ENCODE results near the gene POLK. TPM values are rescaled to one million over a fixed set of nuclear protein-coding genes. Genes with fewer than 3 reads are reported as not detected.
"Not testable (repeated sequence)": the region's sequence is repeated elsewhere in the genome, so short reads cannot be mapped to it uniquely, and the experiment has no call there.

POLK gene
- total and polyA plus RNA-seq, 2 experiments from 2014 or later = 10.0 to 11.7 TPM

DNA sequence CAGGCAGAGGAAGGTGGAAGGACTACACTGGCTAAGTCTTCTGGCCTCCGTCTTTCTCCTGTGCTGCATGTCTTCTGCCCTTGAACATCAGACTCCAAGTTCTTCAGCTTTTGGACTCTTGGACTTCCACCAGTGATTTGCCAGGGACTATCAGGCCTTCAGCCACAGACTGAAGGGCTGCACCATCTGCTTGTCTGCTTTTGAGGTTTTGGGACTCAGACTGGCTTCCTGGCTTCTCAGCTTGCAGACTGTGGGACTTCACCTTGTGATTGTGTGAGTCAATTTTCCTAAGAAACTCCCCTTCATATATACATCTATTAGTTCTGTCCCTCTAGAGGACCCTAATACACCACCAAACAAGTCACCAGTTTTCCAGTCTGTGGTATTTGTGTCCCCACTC, 89.9 kb downstream of the POLK start:
- no peak for DNase-seq (ENCODE audit: low read depth in 1 of 2, low spot score in 1 of 2)
- Histone ChIP-seq H3K9me3 (ENCODE audit: low read depth) (no peaks in the 10 kb centered on the region), H3K27ac (no peak overlapping the region), H3K36me3 (no peaks in the 10 kb centered on the region), H3K27me3 (peaks cover 64% of the 10 kb centered on the region), H3K4me1 (ENCODE audit: low read depth) (no peaks in the 10 kb centered on the region), H3K4me3 (no peak overlapping the region)
- no peak for TF ChIP-seq CTCF (IDR thresholded peaks at IDR 0.05; ENCODE audit: low read depth, low read length)

DNA sequence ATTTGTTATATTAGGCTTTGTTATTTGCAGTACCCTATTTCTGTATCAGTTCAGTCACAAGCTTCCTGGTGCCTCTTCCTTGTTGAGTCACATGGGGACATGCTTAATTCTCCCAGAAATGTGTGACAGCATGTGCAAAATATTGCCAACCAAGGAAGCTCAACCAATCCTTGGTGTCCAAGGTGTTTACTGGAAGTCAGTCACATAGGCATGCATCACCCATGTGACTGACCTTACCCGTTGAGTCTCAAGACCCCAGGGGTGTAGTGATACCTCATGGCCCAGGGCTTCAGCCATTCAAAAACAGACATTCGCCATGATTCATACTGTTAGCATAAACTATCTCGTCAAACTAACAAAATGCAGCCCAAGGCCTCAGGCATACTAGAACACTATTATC, 90.3 kb downstream of the POLK start:
- no peak for TF ChIP-seq CTCF (IDR thresholded peaks at IDR 0.05; ENCODE audit: low read depth, low read length)
- no peaks in the 10 kb centered on the region for H3K4me1 ChIP-seq (ENCODE audit: low read depth)
- no peaks in the 10 kb centered on the region for H3K9me3 ChIP-seq (ENCODE audit: low read depth)
- H3K27me3 ChIP-seq = peaks cover 64% of the 10 kb centered on the region
- H3K4me3 ChIP-seq = no peak overlapping the region
- no peaks in the 10 kb centered on the region for H3K36me3 ChIP-seq
- no peak overlapping the region for H3K27ac ChIP-seq
- DNase-seq (ENCODE audit: low read depth in 1 of 2, low spot score in 1 of 2) = no peak

DNA sequence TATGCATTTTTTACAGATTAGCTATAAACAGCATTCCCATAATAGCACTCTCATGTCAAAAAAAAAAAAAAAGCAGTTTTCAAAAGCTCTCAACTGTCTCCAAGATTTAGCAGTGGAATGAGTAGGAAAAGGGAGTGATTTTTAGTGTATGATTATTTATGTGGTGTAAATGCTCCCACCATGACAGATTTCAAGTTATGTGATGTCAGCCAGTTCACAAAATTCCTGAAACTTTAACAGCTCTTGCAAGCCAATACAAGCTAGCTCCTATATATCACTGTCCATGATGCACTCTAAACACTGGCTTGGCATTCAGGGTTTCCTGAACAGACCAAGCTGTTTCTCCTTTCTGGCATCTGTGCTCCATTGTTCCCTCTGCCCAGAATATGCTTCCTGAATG, 91.7 kb downstream of the POLK start:
- H3K9me3 ChIP-seq (ENCODE audit: low read depth) = no peaks in the 10 kb centered on the region
- peak in 1 of 2 donors; percentile 62 for DNase-seq (ENCODE audit: low read depth in 1 of 2, low spot score in 1 of 2)
- H3K27me3 ChIP-seq = peaks cover 78% of the 10 kb centered on the region
- no peak overlapping the region for H3K4me3 ChIP-seq
- no peaks in the 10 kb centered on the region for H3K4me1 ChIP-seq (ENCODE audit: low read depth)
- H3K36me3 ChIP-seq = no peaks in the 10 kb centered on the region
- TF ChIP-seq CTCF (IDR thresholded peaks at IDR 0.05; ENCODE audit: low read depth, low read length) = no peak
- no peak overlapping the region for H3K27ac ChIP-seq

GRCh38 chr5:75603821-75604220, 92.1 kb downstream of the POLK start:
- H3K9me3 ChIP-seq (ENCODE audit: low read depth) = no peaks in the 10 kb centered on the region
- no peak for DNase-seq (ENCODE audit: low read depth in 1 of 2, low spot score in 1 of 2)
- H3K27me3 ChIP-seq = peaks cover 82% of the 10 kb centered on the region
- H3K27ac ChIP-seq = no peak overlapping the region
- no peaks in the 10 kb centered on the region for H3K4me1 ChIP-seq (ENCODE audit: low read depth)
- H3K36me3 ChIP-seq = no peaks in the 10 kb centered on the region
- TF ChIP-seq CTCF (IDR thresholded peaks at IDR 0.05; ENCODE audit: low read depth, low read length) = no peak
- H3K4me3 ChIP-seq = no peak overlapping the region

GRCh38 chr5:75607341-75607740, 95.7 kb downstream of the POLK start:
- not testable (repeated sequence) for DNase-seq (ENCODE audit: low read depth in 1 of 2, low spot score in 1 of 2)

GRCh38 chr5:75608870-75609269, 97.2 kb downstream of the POLK start:
- H3K4me3 ChIP-seq = no peak overlapping the region
- H3K9me3 ChIP-seq (ENCODE audit: low read depth) = no peaks in the 10 kb centered on the region
- H3K27me3 ChIP-seq = peaks cover 87% of the 10 kb centered on the region
- peaks cover 7% of the 10 kb centered on the region for H3K4me1 ChIP-seq (ENCODE audit: low read depth)
- no peak overlapping the region for H3K27ac ChIP-seq
- no peak for TF ChIP-seq CTCF (IDR thresholded peaks at IDR 0.05; ENCODE audit: low read depth, low read length)
- DNase-seq (ENCODE audit: low read depth in 1 of 2, low spot score in 1 of 2) = no peak
- no peaks in the 10 kb centered on the region for H3K36me3 ChIP-seq

More at GRCh38 chr5:75607341-75607740, 95.7 kb downstream of the POLK start:
- not testable (repeated sequence) for H3K4me3 ChIP-seq; H3K4me1 ChIP-seq (ENCODE audit: low read depth); H3K9me3 ChIP-seq (ENCODE audit: low read depth); H3K36me3 ChIP-seq; H3K27ac ChIP-seq
- H3K27me3 ChIP-seq = peaks cover 87% of the 10 kb centered on the region

All from cardiac muscle cell (in vitro differentiated cells and primary cell).